ENCODE data around the gene HSH2D.
"Not testable (repeated sequence)": the region's sequence is repeated elsewhere in the genome, so short reads cannot be mapped to it uniquely, and the experiment has no call there.

The HSH2D gene, protein sequence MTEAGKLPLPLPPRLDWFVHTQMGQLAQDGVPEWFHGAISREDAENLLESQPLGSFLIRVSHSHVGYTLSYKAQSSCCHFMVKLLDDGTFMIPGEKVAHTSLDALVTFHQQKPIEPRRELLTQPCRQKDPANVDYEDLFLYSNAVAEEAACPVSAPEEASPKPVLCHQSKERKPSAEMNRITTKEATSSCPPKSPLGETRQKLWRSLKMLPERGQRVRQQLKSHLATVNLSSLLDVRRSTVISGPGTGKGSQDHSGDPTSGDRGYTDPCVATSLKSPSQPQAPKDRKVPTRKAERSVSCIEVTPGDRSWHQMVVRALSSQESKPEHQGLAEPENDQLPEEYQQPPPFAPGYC

DNA sequence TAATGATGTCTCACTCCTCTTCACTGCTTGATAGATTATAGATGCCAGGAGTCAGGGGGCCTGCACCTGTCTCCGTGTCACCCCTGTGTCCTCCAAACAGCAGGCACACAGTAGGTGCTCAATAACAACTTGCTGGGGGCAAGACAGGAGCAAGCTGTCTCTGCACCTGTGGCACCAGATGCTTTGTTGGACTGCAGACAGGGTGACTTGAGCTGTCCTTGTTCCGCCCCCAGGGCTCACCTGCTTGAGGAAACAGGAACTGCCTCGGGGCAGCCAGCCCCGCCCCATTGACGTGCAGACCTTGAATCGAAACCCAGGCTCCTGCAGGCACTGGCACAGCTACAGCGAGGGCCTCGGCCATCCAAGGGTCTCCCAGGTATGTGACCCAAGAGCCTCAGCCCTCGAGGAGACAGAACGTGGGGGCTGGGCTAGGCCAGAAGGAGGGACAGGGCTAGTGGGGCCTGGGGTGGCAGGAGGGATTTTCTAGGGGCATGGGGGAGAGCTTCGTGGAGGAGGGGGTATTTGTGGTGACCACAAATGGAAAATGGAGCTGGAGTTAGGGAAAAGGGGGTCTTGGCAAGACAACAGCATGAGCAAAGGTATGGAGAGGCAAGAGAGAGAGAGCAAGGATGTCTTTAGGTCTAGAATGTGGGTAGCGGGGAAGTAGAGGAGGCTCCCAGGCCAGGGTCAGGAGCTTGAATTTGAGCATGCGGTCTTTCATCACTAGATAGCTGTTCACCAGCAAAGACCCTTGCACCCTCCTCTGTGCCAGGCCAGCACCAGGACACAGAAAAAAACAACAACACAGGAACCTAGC lies at the start of gene HSH2D:
TSS of gene HSH2D (plus strand) at position 287 of the 817 bp plus-strand sequence. CDS start 5,066 bp downstream, outside the sequence.
- no peak within 1 kb of the TSS for H3K4me3 ChIP-seq (ENCODE audit: low read length)
- H3K36me3 ChIP-seq (ENCODE audit: control insufficient read depth, insufficient read depth, low read length, severe bottlenecking) = no peaks in the 10 kb centered on the region
- no peaks in the 10 kb centered on the region for H3K4me1 ChIP-seq (ENCODE audit: control insufficient read depth, insufficient read depth, low read length)
- DNase-seq (ENCODE audit: low read depth) = no peak
- no peak within 1 kb of the TSS for H3K9ac ChIP-seq (ENCODE audit: low read length)
- H3K9me3 ChIP-seq (ENCODE audit: control insufficient read depth, low read length) = no peaks in the 10 kb centered on the region
- H3K27me3 ChIP-seq (replicated peaks; ENCODE audit: control insufficient read depth, insufficient read depth, low read length) = peaks cover 11% of the 10 kb centered on the region

DNA sequence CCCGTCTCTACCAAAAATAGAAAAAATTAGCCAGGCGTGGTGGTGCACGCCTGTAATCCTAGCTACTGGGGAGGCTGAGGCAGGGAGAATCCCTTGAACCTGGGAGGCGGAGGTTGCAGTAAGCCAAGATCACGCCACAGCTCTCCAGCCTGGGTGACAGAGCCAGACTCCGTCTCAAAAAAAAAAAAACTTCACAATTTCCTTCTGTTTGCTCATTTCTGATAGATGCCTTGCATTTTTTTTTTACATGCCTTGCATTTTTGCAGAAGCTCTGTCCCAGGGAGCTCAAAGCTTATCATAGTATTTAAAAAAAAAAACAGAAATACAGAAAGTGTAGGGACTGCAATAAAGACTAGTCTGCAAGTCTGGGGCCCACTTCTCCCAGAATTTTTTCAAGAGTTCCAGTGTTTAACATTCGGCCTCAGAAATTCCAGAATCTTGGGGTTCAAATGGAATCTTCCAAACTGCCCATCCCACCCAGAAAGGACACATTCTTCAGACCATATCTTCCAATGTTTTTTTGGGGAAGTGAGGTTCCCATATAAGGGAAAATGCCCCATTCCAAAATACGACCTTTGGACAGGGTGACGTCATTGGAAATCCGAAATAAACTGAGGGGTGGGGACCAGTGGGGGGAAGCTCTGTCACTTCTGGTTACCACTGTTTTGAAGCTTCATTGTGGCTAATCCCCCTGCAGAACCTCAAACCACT lies 49.0 kb upstream of the HSH2D start:
- H3K27me3 ChIP-seq (replicated peaks; ENCODE audit: control insufficient read depth, insufficient read depth, low read length) = no peaks in the 10 kb centered on the region
- H3K9me3 ChIP-seq (ENCODE audit: control insufficient read depth, low read length) = no peaks in the 10 kb centered on the region
- peak; percentile 44 for DNase-seq (ENCODE audit: low read depth)
- peak overlapping the region; percentile 51 for H3K9ac ChIP-seq (ENCODE audit: low read length)
- H3K36me3 ChIP-seq (ENCODE audit: control insufficient read depth, insufficient read depth, low read length, severe bottlenecking) = peaks cover 93% of the 10 kb centered on the region
- H3K4me1 ChIP-seq (ENCODE audit: control insufficient read depth, insufficient read depth, low read length) = peaks cover 13% of the 10 kb centered on the region
- no peak overlapping the region for H3K4me3 ChIP-seq (ENCODE audit: low read length)

DNA sequence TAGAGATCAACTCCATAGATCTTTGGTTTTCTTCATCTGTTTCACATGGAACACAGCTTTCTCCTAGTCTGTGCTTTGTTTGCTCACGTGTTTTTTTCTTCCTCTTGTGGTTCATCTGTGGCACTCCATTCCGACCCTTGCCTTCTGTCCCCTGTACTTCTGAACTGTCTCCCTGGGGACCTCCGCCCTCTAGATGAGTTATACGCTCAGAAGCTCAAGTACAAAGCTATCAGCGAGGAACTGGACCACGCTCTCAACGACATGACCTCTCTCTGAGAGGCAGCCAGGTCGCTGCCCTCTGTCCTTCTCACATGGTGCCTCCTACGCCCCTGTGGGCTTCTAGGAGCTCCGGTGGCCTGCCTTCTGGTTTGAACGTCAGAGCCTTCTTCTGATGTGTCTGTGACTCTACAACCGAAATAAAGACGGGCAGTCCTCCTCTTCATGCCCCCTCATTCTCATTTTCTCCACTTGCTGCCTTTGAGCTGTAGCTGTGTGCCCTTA lies 48.4 kb upstream of the HSH2D start:
- Histone ChIP-seq H3K9ac (ENCODE audit: low read length) (peak overlapping the region; percentile 51), H3K4me3 (ENCODE audit: low read length) (no peak overlapping the region), H3K27me3 (replicated peaks; ENCODE audit: control insufficient read depth, insufficient read depth, low read length) (no peaks in the 10 kb centered on the region), H3K36me3 (ENCODE audit: control insufficient read depth, insufficient read depth, low read length, severe bottlenecking) (peaks cover 93% of the 10 kb centered on the region), H3K4me1 (ENCODE audit: control insufficient read depth, insufficient read depth, low read length) (peaks cover 13% of the 10 kb centered on the region), H3K9me3 (ENCODE audit: control insufficient read depth, low read length) (no peaks in the 10 kb centered on the region)
- no peak for DNase-seq (ENCODE audit: low read depth)

DNA sequence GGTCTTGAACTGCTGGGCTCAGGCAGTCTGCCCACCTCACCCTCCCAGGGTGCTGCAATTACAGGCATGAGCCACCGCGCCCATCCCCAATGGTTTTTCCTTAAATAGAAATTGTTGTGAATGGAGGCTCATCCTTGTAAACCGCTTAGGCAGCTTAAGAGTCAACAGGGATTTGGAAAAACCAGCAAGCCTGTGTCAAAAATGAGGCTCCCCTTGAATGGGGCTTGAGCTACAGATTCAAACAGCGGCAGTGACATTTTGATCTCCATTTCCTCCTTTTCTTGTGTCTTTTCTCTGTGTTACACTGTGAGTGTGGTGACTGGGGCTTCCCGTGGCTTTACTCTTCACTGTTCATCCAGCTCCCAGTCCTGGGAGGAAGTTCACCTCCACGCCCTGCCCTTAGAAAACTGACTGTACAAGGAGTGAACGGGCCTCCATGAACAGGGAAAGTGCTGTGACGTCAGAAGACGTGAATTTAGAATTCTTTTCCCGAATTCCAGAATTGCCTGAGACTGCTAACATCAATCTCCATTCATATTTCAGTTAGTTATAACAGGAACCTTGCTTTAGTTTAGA lies 47.1 kb upstream of the HSH2D start:
- Histone ChIP-seq H3K4me1 (ENCODE audit: control insufficient read depth, insufficient read depth, low read length) (peaks cover 13% of the 10 kb centered on the region), H3K36me3 (ENCODE audit: control insufficient read depth, insufficient read depth, low read length, severe bottlenecking) (peaks cover 93% of the 10 kb centered on the region), H3K27me3 (replicated peaks; ENCODE audit: control insufficient read depth, insufficient read depth, low read length) (no peaks in the 10 kb centered on the region)

DNA sequence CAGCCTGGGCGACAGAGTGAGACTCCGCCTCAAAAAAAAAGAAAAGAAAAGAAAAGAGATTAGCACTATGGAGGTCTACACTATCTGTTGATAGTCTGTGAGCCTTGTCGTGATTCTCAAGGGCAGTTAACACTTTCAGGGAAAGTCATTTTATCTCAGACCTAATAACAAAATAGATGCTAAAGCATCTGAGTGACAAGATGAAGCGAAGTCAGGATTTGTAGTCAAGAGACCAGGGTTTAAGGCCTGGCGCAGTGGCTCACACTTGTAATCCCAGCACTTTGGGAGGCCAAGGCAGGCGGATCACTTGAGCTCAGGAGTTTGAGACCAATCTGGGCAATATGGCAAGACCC lies 45.1 kb upstream of the HSH2D start:
- Histone ChIP-seq H3K9me3 (ENCODE audit: control insufficient read depth, low read length) (no peaks in the 10 kb centered on the region), H3K27me3 (replicated peaks; ENCODE audit: control insufficient read depth, insufficient read depth, low read length) (no peaks in the 10 kb centered on the region), H3K4me3 (ENCODE audit: low read length) (no peak overlapping the region), H3K36me3 (ENCODE audit: control insufficient read depth, insufficient read depth, low read length, severe bottlenecking) (peaks cover 93% of the 10 kb centered on the region), H3K9ac (ENCODE audit: low read length) (no peak overlapping the region), H3K4me1 (ENCODE audit: control insufficient read depth, insufficient read depth, low read length) (peaks cover 13% of the 10 kb centered on the region)
- DNase-seq (ENCODE audit: low read depth) = no peak

More for the DNA sequence above, 47.1 kb upstream of the HSH2D start:
- no peak for DNase-seq (ENCODE audit: low read depth)
- Histone ChIP-seq H3K4me3 (ENCODE audit: low read length) (no peak overlapping the region), H3K9ac (ENCODE audit: low read length) (no peak overlapping the region), H3K9me3 (ENCODE audit: control insufficient read depth, low read length) (no peaks in the 10 kb centered on the region)

DNA sequence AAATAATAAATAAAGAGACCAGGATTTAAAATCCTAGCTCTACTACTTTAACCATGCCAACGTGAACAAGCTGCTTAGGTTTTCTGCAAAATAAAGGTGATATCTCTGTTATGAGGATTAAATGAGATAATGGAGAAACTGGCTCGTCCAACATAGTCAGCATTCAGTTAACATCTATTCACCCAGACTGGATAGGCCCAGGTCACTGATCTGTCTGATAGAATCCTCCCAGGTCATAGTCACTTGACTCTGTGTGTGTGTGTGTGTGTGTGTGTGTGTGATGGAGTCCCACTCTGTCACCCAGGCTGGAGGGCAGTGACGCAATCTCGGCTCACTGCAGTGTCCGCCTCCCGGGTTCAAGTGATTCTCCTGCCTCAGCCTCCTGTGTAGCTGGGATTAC lies 44.7 kb upstream of the HSH2D start:
- peaks cover 13% of the 10 kb centered on the region for H3K4me1 ChIP-seq (ENCODE audit: control insufficient read depth, insufficient read depth, low read length)
- H3K27me3 ChIP-seq (replicated peaks; ENCODE audit: control insufficient read depth, insufficient read depth, low read length) = no peaks in the 10 kb centered on the region
- no peaks in the 10 kb centered on the region for H3K9me3 ChIP-seq (ENCODE audit: control insufficient read depth, low read length)
- peaks cover 93% of the 10 kb centered on the region for H3K36me3 ChIP-seq (ENCODE audit: control insufficient read depth, insufficient read depth, low read length, severe bottlenecking)
- no peak overlapping the region for H3K9ac ChIP-seq (ENCODE audit: low read length)
- no peak for DNase-seq (ENCODE audit: low read depth)
- no peak overlapping the region for H3K4me3 ChIP-seq (ENCODE audit: low read length)

DNA sequence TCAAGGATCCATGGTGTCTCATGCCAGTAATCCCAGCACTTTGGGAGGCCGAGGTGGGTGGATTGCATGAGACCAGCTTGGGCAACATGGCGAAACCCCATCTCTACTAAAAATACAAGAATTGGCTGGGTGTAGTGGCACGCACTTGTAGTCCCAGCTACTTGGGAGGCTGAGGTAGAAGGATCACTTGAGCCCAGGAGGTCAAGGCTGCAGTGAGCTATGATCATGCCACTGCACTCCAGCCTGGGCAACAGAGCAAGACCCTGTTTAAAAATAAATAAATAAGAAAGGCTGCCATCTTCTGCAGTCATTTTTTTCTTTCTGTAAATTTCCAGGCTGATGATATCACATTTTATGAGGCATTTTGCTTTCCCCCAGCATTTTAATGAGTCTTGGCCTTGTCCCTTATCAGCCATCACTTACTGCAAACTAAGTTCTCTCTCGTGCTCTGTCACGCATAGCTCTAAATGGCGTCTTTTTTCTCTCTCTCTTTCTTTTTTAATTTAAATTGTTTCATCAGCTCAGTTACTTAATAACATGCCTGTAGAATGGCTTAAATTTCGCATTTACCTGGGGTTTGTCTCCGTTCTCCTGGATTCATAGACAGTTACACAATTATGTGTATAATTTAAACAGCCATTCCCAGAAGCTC lies 44.0 kb upstream of the HSH2D start:
- not testable (repeated sequence) for H3K9ac ChIP-seq (ENCODE audit: low read length); H3K27me3 ChIP-seq (replicated peaks; ENCODE audit: control insufficient read depth, insufficient read depth, low read length); H3K9me3 ChIP-seq (ENCODE audit: control insufficient read depth, low read length); DNase-seq (ENCODE audit: low read depth); H3K4me3 ChIP-seq (ENCODE audit: low read length)
- Histone ChIP-seq H3K36me3 (ENCODE audit: control insufficient read depth, insufficient read depth, low read length, severe bottlenecking) (peaks cover 88% of the 10 kb centered on the region), H3K4me1 (ENCODE audit: control insufficient read depth, insufficient read depth, low read length) (peaks cover 12% of the 10 kb centered on the region)

DNA sequence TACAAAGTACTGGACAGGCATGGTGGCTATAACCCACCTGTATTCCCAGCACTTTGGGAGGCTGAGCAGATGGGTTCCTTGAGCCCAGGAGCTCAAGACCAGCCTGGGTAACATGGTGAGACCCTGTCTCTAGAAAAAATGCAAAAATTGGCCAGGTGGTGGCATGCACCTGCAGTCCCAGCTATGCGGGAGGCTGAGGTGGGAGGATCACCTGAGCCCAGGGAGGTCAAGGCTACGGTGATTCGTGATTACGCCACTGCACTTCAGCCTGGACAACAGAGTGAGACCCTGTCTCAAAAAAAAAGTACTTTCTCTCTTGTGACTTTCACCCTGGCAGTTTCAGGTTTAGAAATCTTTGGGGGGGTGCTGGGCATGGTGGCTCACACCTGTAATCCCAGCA lies 43.0 kb upstream of the HSH2D start:
- Histone ChIP-seq H3K36me3 (ENCODE audit: control insufficient read depth, insufficient read depth, low read length, severe bottlenecking) (peaks cover 77% of the 10 kb centered on the region), H3K9ac (ENCODE audit: low read length) (no peak overlapping the region)
- DNase-seq (ENCODE audit: low read depth) = no peak

DNA sequence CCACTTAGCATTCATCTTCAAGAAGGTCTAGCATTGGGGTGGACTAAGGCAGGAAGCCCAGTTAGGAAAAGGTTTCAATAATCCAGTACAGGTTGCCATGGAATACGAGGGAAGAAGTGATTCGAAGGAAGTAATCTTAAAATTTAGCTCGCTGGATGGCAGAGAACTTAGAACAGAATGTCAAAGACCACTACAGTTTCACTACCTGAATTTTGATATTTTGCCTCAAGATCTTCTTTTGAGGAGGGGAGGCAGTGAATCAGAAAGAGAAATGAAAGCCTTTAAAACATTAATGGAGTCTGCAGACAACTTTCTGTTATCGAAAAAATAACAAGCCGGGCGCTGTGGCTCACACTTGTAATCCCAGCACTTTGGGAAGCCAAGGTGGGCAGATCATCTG lies 38.8 kb upstream of the HSH2D start:
- no peak for DNase-seq (ENCODE audit: low read depth)
- no peaks in the 10 kb centered on the region for H3K9me3 ChIP-seq (ENCODE audit: control insufficient read depth, low read length)
- H3K27me3 ChIP-seq (replicated peaks; ENCODE audit: control insufficient read depth, insufficient read depth, low read length) = no peaks in the 10 kb centered on the region
- peaks cover 41% of the 10 kb centered on the region for H3K36me3 ChIP-seq (ENCODE audit: control insufficient read depth, insufficient read depth, low read length, severe bottlenecking)
- H3K9ac ChIP-seq (ENCODE audit: low read length) = no peak overlapping the region
- H3K4me3 ChIP-seq (ENCODE audit: low read length) = no peak overlapping the region
- peaks cover 5% of the 10 kb centered on the region for H3K4me1 ChIP-seq (ENCODE audit: control insufficient read depth, insufficient read depth, low read length)

More for the DNA sequence above, 43.0 kb upstream of the HSH2D start:
- H3K27me3 ChIP-seq (replicated peaks; ENCODE audit: control insufficient read depth, insufficient read depth, low read length) = no peaks in the 10 kb centered on the region
- H3K4me3 ChIP-seq (ENCODE audit: low read length) = no peak overlapping the region
- H3K4me1 ChIP-seq (ENCODE audit: control insufficient read depth, insufficient read depth, low read length) = peaks cover 4% of the 10 kb centered on the region
- H3K9me3 ChIP-seq (ENCODE audit: control insufficient read depth, low read length) = no peaks in the 10 kb centered on the region

DNA sequence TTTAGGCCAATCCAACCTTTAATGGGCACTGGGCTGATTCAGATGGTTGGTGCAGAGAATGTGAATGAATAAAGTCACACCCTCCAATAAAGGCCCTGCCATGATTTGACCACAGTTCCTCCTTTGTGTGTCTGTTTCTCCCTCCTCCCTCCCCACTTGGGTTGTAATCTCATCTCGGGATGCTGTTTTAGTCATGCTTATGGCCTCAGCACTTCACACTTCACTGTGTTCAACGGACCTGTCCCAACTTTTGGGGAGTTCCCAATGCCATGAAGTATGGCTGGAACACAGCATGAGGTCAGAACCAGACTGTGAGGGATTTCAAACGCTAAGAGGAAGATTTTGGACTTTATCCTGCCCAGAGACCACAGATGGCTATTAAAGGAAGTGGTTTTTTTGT lies 37.4 kb upstream of the HSH2D start:
- no peaks in the 10 kb centered on the region for H3K27me3 ChIP-seq (replicated peaks; ENCODE audit: control insufficient read depth, insufficient read depth, low read length)
- H3K9me3 ChIP-seq (ENCODE audit: control insufficient read depth, low read length) = no peaks in the 10 kb centered on the region
- DNase-seq (ENCODE audit: low read depth) = peak; percentile 10
- no peak overlapping the region for H3K9ac ChIP-seq (ENCODE audit: low read length)
- H3K4me1 ChIP-seq (ENCODE audit: control insufficient read depth, insufficient read depth, low read length) = peaks cover 5% of the 10 kb centered on the region
- peaks cover 27% of the 10 kb centered on the region for H3K36me3 ChIP-seq (ENCODE audit: control insufficient read depth, insufficient read depth, low read length, severe bottlenecking)
- H3K4me3 ChIP-seq (ENCODE audit: low read length) = no peak overlapping the region
